ENCODE results near the gene SMIM20.

The SMIM20 gene

GRCh38 chr4:25976780-25977179, 62.8 kb downstream of the SMIM20 start:
- Histone ChIP-seq H4K20me1 (ENCODE audit: control insufficient read depth, insufficient read depth, low read depth, low read length) (no peaks in the 10 kb centered on the region), H3K9me3 (ENCODE audit: control insufficient read depth, insufficient read depth, low read length) (no peaks in the 10 kb centered on the region), H3K36me3 (ENCODE audit: control insufficient read depth, low read length) (no peaks in the 10 kb centered on the region), H3K27ac (ENCODE audit: low read depth, low read length) (no peak overlapping the region), H3K4me1 (ENCODE audit: control insufficient read depth, low read length) (peaks cover 11% of the 10 kb centered on the region), H3K79me2 (ENCODE audit: control insufficient read depth, low read length) (no peaks in the 10 kb centered on the region), H3K4me2 (ENCODE audit: low read length) (no peak overlapping the region), H3K4me3 (ENCODE audit: low read length) (no peak overlapping the region), H3F3A (ENCODE audit: control insufficient read depth, insufficient read depth) (no peaks in the 10 kb centered on the region), H3K9me2 (replicated peaks; ENCODE audit: control insufficient read depth, low read length) (no peaks in the 10 kb centered on the region), H3K27me3 (ENCODE audit: control insufficient read depth, low read length) (no peaks in the 10 kb centered on the region)
- TF ChIP-seq CTCF (IDR thresholded peaks at IDR 0.05; ENCODE audit: low read depth, low read length, poor library complexity, severe bottlenecking), result no peak
- TF ChIP-seq EZH2phosphoT487 (IDR thresholded peaks at IDR 0.05; ENCODE audit: borderline replicate concordance, low read length), result no peak

GRCh38 chr4:25977397-25978170, 63.6 kb downstream of the SMIM20 start:
- H3K79me2 ChIP-seq (ENCODE audit: control insufficient read depth, low read length), result no peaks in the 10 kb centered on the region
- no peaks in the 10 kb centered on the region for H3K9me3 ChIP-seq (ENCODE audit: control insufficient read depth, insufficient read depth, low read length)
- TF ChIP-seq EZH2phosphoT487 (IDR thresholded peaks at IDR 0.05; ENCODE audit: borderline replicate concordance, low read length), result no peak
- TF ChIP-seq CTCF (IDR thresholded peaks at IDR 0.05; ENCODE audit: low read depth, low read length, poor library complexity, severe bottlenecking), result no peak
- peaks cover 11% of the 10 kb centered on the region for H3K4me1 ChIP-seq (ENCODE audit: control insufficient read depth, low read length)
- H4K20me1 ChIP-seq (ENCODE audit: control insufficient read depth, insufficient read depth, low read depth, low read length), result no peaks in the 10 kb centered on the region
- H3F3A ChIP-seq (ENCODE audit: control insufficient read depth, insufficient read depth), result no peaks in the 10 kb centered on the region
- no peaks in the 10 kb centered on the region for H3K27me3 ChIP-seq (ENCODE audit: control insufficient read depth, low read length)
- H3K27ac ChIP-seq (ENCODE audit: low read depth, low read length), result no peak overlapping the region
- H3K9me2 ChIP-seq (replicated peaks; ENCODE audit: control insufficient read depth, low read length), result no peaks in the 10 kb centered on the region
- no peaks in the 10 kb centered on the region for H3K36me3 ChIP-seq (ENCODE audit: control insufficient read depth, low read length)
- no peak overlapping the region for H3K4me3 ChIP-seq (ENCODE audit: low read length)
- H3K4me2 ChIP-seq (ENCODE audit: low read length), result no peak overlapping the region

GRCh38 chr4:25978327-25978726, 64.3 kb downstream of the SMIM20 start:
- no peak overlapping the region for H3K4me3 ChIP-seq (ENCODE audit: low read length)
- no peaks in the 10 kb centered on the region for H3K27me3 ChIP-seq (ENCODE audit: control insufficient read depth, low read length)
- no peak overlapping the region for H3K27ac ChIP-seq (ENCODE audit: low read depth, low read length)
- no peaks in the 10 kb centered on the region for H4K20me1 ChIP-seq (ENCODE audit: control insufficient read depth, insufficient read depth, low read depth, low read length)
- H3F3A ChIP-seq (ENCODE audit: control insufficient read depth, insufficient read depth), result no peaks in the 10 kb centered on the region
- H3K36me3 ChIP-seq (ENCODE audit: control insufficient read depth, low read length), result no peaks in the 10 kb centered on the region
- peaks cover 11% of the 10 kb centered on the region for H3K4me1 ChIP-seq (ENCODE audit: control insufficient read depth, low read length)
- no peaks in the 10 kb centered on the region for H3K9me2 ChIP-seq (replicated peaks; ENCODE audit: control insufficient read depth, low read length)
- H3K79me2 ChIP-seq (ENCODE audit: control insufficient read depth, low read length), result no peaks in the 10 kb centered on the region
- H3K4me2 ChIP-seq (ENCODE audit: low read length), result no peak overlapping the region
- TF ChIP-seq EZH2phosphoT487 (IDR thresholded peaks at IDR 0.05; ENCODE audit: borderline replicate concordance, low read length) (no peak), CTCF (IDR thresholded peaks at IDR 0.05; ENCODE audit: low read depth, low read length, poor library complexity, severe bottlenecking) (no peak)
- no peaks in the 10 kb centered on the region for H3K9me3 ChIP-seq (ENCODE audit: control insufficient read depth, insufficient read depth, low read length)

All from DOHH2 (cell line).